Skin epidermis (tissue), 12 donors: ENCODE measurements around the gene PDE4D.
A peak's percentile ranks its signal among the peaks of the same experiment; 100 is the strongest.

Experiments
- H3K27ac ChIP-seq, 21 experiments: fragments of 200-600 bp; sonication (generic) in 11 of 21; one replicate each; pipeline ENCODE4 v1.5.0; 2020; ENCODE audit warnings: mild to moderate bottlenecking in 3 of 21, inconsistent platforms in 2 of 21, moderate library complexity in 2 of 21
- H3K4me3 ChIP-seq, 7 experiments: fragments of 200-600 bp; sonication (generic) in 2 of 7; one replicate each; pipeline ENCODE4 v1.5.0; 2020; ENCODE audit warnings: inconsistent platforms in 2 of 7, mild to moderate bottlenecking in 2 of 7, moderate library complexity in 1 of 7

PDE4D gene

GRCh38 chr5:59193616-59194319 lies 699.8 kb downstream of the PDE4D start:
- Histone ChIP-seq H3K27ac (no peak overlapping the region), H3K4me3 (no peak overlapping the region)

- H3K27ac ChIP-seq, result no peak overlapping the region
- no peak overlapping the region for H3K4me3 ChIP-seq
These were observed 702.8 kb downstream of the PDE4D start for GRCh38 chr5:59190746-59191145.

- Histone ChIP-seq H3K27ac (no peak overlapping the region), H3K4me3 (no peak overlapping the region)
These were observed 703.9 kb downstream of the PDE4D start for GRCh38 chr5:59189472-59190244.

- Histone ChIP-seq H3K27ac (no peak overlapping the region), H3K4me3 (no peak overlapping the region)
These were observed 704.9 kb downstream of the PDE4D start for GRCh38 chr5:59188419-59189225.

GRCh38 chr5:59187857-59188256 lies 705.7 kb downstream of the PDE4D start:
- no peak overlapping the region for H3K4me3 ChIP-seq
- no peak overlapping the region for H3K27ac ChIP-seq

- Histone ChIP-seq H3K4me3 (no peak overlapping the region), H3K27ac (no peak overlapping the region)
These were observed 706.9 kb downstream of the PDE4D start for GRCh38 chr5:59186623-59187022.

GRCh38 chr5:59185757-59186385 lies 707.7 kb downstream of the PDE4D start:
- H3K27ac ChIP-seq, result no peak overlapping the region

GRCh38 chr5:59184769-59185168 lies 708.8 kb downstream of the PDE4D start:
- Histone ChIP-seq H3K27ac (no peak overlapping the region), H3K4me3 (no peak overlapping the region)

More at GRCh38 chr5:59185757-59186385, 707.7 kb downstream of the PDE4D start:
- H3K4me3 ChIP-seq, result no peak overlapping the region

GRCh38 chr5:59182760-59183159 lies 710.8 kb downstream of the PDE4D start:
- no peak overlapping the region for H3K4me3 ChIP-seq

GRCh38 chr5:59180515-59180914 lies 713.0 kb downstream of the PDE4D start:
- Histone ChIP-seq H3K4me3 (no peak overlapping the region), H3K27ac (no peak overlapping the region)

More at GRCh38 chr5:59182760-59183159, 710.8 kb downstream of the PDE4D start:
- no peak overlapping the region for H3K27ac ChIP-seq

GRCh38 chr5:59179704-59180103 lies 713.8 kb downstream of the PDE4D start:
- Histone ChIP-seq H3K4me3 (no peak overlapping the region), H3K27ac (no peak overlapping the region)

GRCh38 chr5:59178482-59178881 lies 715.0 kb downstream of the PDE4D start:
- no peak overlapping the region for H3K27ac ChIP-seq
- H3K4me3 ChIP-seq, result no peak overlapping the region

GRCh38 chr5:59178071-59178470 lies 715.5 kb downstream of the PDE4D start:
- no peak overlapping the region for H3K27ac ChIP-seq
- no peak overlapping the region for H3K4me3 ChIP-seq

- Histone ChIP-seq H3K27ac (no peak overlapping the region), H3K4me3 (no peak overlapping the region)
These were observed 715.9 kb downstream of the PDE4D start for GRCh38 chr5:59177644-59178043.

GRCh38 chr5:59174248-59174844 lies 719.2 kb downstream of the PDE4D start:
- Histone ChIP-seq H3K27ac (no peak overlapping the region), H3K4me3 (no peak overlapping the region)

- no peak overlapping the region for H3K27ac ChIP-seq
- no peak overlapping the region for H3K4me3 ChIP-seq
These were observed 719.9 kb downstream of the PDE4D start for GRCh38 chr5:59173578-59173977.

GRCh38 chr5:59171131-59171530 lies 722.4 kb downstream of the PDE4D start:
- H3K27ac ChIP-seq, result no peak overlapping the region

GRCh38 chr5:59169768-59170150 lies 723.8 kb downstream of the PDE4D start:
- H3K27ac ChIP-seq, result no peak overlapping the region

More at GRCh38 chr5:59171131-59171530, 722.4 kb downstream of the PDE4D start:
- no peak overlapping the region for H3K4me3 ChIP-seq

GRCh38 chr5:59169081-59169767 lies 724.3 kb downstream of the PDE4D start:
- Histone ChIP-seq H3K27ac (peak overlapping the region in 1 of 21 experiments; percentile 25), H3K4me3 (no peak overlapping the region)

More at GRCh38 chr5:59169768-59170150, 723.8 kb downstream of the PDE4D start:
- H3K4me3 ChIP-seq, result no peak overlapping the region
